Natural killer cell treated with Interleukin-12 subunit alpha and Interleukin-12 subunit beta and Interleukin-15 and Interleukin-18, amount 100 ng/mL, for 72 hours (primary cell): ENCODE measurements around the gene MBNL2. TPM values are rescaled to one million over a fixed set of nuclear protein-coding genes. Genes with fewer than 3 reads are reported as not detected.

Source experiments
- ATAC-seq, 2 donors: fragments of 150-1000 bp; cut with Tn5 transposase in 1 of 2; sonication (Bioruptor Pico), chemical (Tn5 transposase) in 1 of 2; 2 replicates each; pipeline ENCODE4 v1.10.0; 2021
- DNase-seq: peaks from one replicate; pipeline ENCODE4 v3.0.0; 2022; ENCODE audit warnings: low spot score
- H3K27ac Mint-ChIP-seq, 2 donors: 1 replicate in 1 of 2; 2 replicates in 1 of 2; pipeline ENCODE4 v1.8.0; 2022; ENCODE audit warnings: mixed read lengths in 2 of 2, mild to moderate bottlenecking in 1 of 2, moderate library complexity in 1 of 2
- H3K27me3 Mint-ChIP-seq, 2 donors: 1 replicate in 1 of 2; 2 replicates in 1 of 2; pipeline ENCODE4 v1.8.0; 2022; ENCODE audit warnings: mixed read lengths in 2 of 2
- H3K36me3 Mint-ChIP-seq: one replicate; pipeline ENCODE4 v1.8.0; 2022; ENCODE audit warnings: mixed read lengths
- H3K4me1 Mint-ChIP-seq, 2 donors: 1 replicate in 1 of 2; 2 replicates in 1 of 2; pipeline ENCODE4 v1.8.0; 2022; ENCODE audit warnings: low read depth in 2 of 2, mixed read lengths in 2 of 2, mild to moderate bottlenecking in 1 of 2
- H3K4me3 Mint-ChIP-seq: one replicate; pipeline ENCODE4 v1.8.0; 2022; ENCODE audit warnings: mixed read lengths
- H3K9me3 Mint-ChIP-seq: 2 replicates; pipeline ENCODE4 v1.8.0; 2022; ENCODE audit warnings: mixed read lengths
- total RNA-seq, 2 donors: library from RNA; stranded (reverse); gene quantifications; one replicate each; pipeline ENCODE4 v1.2.3, GENCODE V29; 2022

Gene MBNL2
- total RNA-seq, result 10 to 100 TPM; 13.0 to 15.6 TPM

GRCh38 chr13:97221989-97222700 is at the start of gene MBNL2:
Gene MBNL2 (plus strand): TSS chr13:97222333. CDS start chr13:97276236, 53,903 bp downstream.
- no peaks in the 10 kb centered on the region for H3K36me3 Mint-ChIP-seq
- DNase-seq (peak; percentile 88), ATAC-seq (peak; percentile 98 to 99)
- H3K9me3 Mint-ChIP-seq, result no peaks in the 10 kb centered on the region
- H3K27ac Mint-ChIP-seq, result peak within 1 kb of the TSS; percentile 92 to 96
- peak within 1 kb of the TSS; percentile 91 for H3K4me3 Mint-ChIP-seq
- peaks cover 39 to 45% of the 10 kb centered on the region in 2 donors for H3K4me1 Mint-ChIP-seq
- H3K27me3 Mint-ChIP-seq, result no peaks in the 10 kb centered on the region

- Mint-ChIP-seq H3K27me3 (peaks cover 21 to 51% of the 10 kb centered on the region in 2 donors), H3K4me3 (no peak overlapping the region), H3K36me3 (no peaks in the 10 kb centered on the region), H3K4me1 (no peaks in the 10 kb centered on the region), H3K27ac (no peak overlapping the region), H3K9me3 (peaks cover 3% of the 10 kb centered on the region)
- DNase-seq (no peak), ATAC-seq (no peak)
These were observed 47.5 kb upstream of the MBNL2 start for GRCh38 chr13:97174638-97175037.

- H3K4me1 Mint-ChIP-seq, result no peaks in the 10 kb centered on the region
- H3K27ac Mint-ChIP-seq, result no peak overlapping the region
- no peaks in the 10 kb centered on the region for H3K36me3 Mint-ChIP-seq
- peaks cover 3% of the 10 kb centered on the region for H3K9me3 Mint-ChIP-seq
- peaks cover 24 to 51% of the 10 kb centered on the region in 2 donors for H3K27me3 Mint-ChIP-seq
- no peak for DNase-seq
- no peak overlapping the region for H3K4me3 Mint-ChIP-seq
- ATAC-seq, result no peak
These were observed 47.1 kb upstream of the MBNL2 start for GRCh38 chr13:97175041-97175440.

DNA sequence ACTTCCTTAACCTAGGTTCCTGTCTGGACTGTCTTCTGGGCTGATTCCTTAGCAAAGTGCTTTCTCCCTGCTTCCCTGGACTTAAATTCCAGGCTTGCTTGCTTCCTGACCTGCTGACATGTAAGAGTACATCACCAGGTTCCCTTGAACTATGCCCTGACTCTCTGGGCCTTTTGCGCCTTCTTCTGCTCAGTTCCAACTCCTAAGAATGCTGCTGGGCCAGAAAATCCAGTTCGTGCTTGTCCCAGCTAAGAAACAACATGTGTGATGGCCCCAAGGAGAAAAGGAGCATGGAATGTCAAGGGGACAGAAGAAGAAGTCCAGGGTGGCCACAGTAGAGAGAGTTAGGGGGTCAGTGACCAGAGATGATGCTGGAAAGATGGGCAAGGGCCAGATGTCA is 42.6 kb upstream of the MBNL2 start:
- DNase-seq (no peak), ATAC-seq (no peak)
- Mint-ChIP-seq H3K9me3 (peaks cover 3% of the 10 kb centered on the region), H3K4me3 (no peak overlapping the region), H3K27ac (no peak overlapping the region), H3K36me3 (no peaks in the 10 kb centered on the region), H3K27me3 (peaks cover 22 to 41% of the 10 kb centered on the region in 2 donors), H3K4me1 (no peaks in the 10 kb centered on the region)

DNA sequence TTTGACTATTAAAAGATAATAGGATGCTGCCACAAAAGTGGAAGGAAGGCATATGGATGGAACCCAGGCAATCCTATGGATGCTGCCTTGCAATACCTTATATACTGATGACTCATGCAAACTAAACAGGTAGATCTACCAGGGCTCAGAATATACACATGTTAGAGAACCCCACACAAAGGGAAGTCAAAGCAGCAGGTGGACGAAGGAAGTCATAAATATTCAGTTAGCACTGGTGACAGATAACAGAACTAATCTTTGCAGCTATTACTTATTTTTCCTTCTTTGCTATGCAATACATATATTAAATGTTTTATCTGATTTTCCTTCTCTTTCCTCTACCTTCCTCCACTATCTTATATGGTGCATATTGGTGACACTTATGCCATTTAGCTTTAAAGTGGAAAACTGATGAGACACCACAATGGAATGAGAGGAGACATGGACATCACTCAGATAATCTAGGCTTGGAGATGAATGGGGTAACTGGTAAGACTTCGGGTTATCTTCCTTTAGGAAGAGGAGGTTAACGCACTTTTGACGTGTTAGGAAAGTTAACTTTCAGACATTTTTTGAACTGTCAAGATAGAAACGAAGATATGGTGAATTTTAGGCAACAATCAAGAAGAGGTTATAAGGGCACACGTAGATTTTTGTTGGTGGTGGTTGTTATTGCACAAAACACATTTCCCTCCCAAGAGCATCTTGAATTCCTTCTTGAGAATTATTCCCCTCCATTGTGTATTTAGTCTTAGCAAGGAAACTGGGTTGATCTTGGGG is 39.8 kb upstream of the MBNL2 start:
- Mint-ChIP-seq H3K27me3 (peaks cover 27 to 32% of the 10 kb centered on the region in 2 donors), H3K27ac (no peak overlapping the region)

DNA sequence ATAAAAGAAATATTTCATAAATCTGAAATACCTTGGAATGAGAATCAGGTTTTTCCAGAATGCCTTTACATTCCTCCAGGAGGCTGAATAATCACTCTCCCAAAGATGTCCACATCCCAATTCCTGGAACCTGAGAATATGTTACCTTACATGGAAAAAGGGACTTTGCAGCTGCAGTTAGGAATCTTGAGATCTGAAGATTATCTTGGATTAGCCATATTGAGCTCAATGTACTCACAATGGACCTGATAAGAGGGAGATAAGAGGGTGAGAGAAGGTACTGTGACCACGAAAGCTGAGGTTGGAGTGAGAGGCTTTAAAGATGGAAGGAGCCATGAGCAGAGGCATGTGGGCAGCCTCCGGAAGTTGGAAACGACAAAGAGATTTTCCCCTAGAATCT is 36.8 kb upstream of the MBNL2 start:
- Mint-ChIP-seq H3K4me1 (peaks cover 7 to 8% of the 10 kb centered on the region in 2 donors), H3K36me3 (no peaks in the 10 kb centered on the region), H3K27me3 (peaks cover 36 to 38% of the 10 kb centered on the region in 2 donors), H3K4me3 (no peak overlapping the region), H3K27ac (no peak overlapping the region), H3K9me3 (no peaks in the 10 kb centered on the region)
- ATAC-seq (no peak), DNase-seq (no peak)

More for the DNA sequence above, 39.8 kb upstream of the MBNL2 start:
- Mint-ChIP-seq H3K9me3 (no peaks in the 10 kb centered on the region), H3K4me3 (no peak overlapping the region), H3K36me3 (no peaks in the 10 kb centered on the region), H3K4me1 (no peaks in the 10 kb centered on the region)
- DNase-seq (no peak), ATAC-seq (no peak)

DNA sequence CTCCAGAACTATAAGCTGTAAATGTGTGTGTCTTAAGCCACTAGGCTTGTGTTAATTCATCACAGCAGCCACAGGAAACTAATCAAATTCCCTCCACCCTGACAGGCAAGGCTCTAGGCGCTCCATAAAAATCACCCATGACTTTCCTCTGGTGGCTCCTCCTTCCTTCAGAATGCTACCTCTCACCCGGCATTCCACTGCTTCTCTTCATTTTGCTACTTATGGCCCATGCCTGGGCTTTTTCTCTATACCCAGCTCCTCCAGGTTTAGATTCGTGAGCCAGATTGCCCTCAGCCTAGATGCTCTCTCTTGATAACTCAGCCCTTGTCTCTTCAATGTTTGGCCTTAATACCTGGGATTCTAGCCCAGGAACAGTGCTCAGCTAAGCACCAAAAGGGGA is 36.4 kb upstream of the MBNL2 start:
- Mint-ChIP-seq H3K4me3 (no peak overlapping the region), H3K27ac (no peak overlapping the region), H3K36me3 (no peaks in the 10 kb centered on the region), H3K27me3 (peaks cover 36 to 38% of the 10 kb centered on the region in 2 donors), H3K4me1 (peaks cover 7 to 8% of the 10 kb centered on the region in 2 donors), H3K9me3 (no peaks in the 10 kb centered on the region)
- ATAC-seq (no peak), DNase-seq (no peak)

DNA sequence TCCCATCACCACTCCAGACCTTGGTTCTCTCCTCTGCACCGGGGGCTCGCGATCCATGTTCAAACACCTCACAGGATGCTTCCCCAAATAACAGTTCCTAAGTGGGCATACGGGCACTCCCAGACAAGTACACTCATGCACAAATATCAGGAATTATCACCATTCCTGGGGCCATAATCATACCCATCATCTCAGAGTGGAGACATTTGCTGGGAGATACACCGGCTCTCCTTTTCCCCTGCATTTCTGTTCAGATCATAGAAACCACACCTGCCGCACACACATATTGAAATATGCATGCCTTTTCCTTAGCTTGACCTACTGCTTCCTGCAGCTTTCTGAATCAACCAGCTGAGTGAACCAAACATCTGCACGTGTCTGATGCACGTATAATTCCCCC is 33.9 kb upstream of the MBNL2 start:
- Mint-ChIP-seq H3K27me3 (peaks cover 22 to 30% of the 10 kb centered on the region in 2 donors), H3K9me3 (no peaks in the 10 kb centered on the region), H3K36me3 (no peaks in the 10 kb centered on the region), H3K4me1 (peaks cover 7 to 8% of the 10 kb centered on the region in 2 donors), H3K4me3 (no peak overlapping the region), H3K27ac (no peak overlapping the region)
- DNase-seq, result no peak
- no peak for ATAC-seq

- H3K9me3 Mint-ChIP-seq, result no peaks in the 10 kb centered on the region
- ATAC-seq (no peak), DNase-seq (no peak)
- no peak overlapping the region for H3K27ac Mint-ChIP-seq
- no peaks in the 10 kb centered on the region for H3K36me3 Mint-ChIP-seq
- H3K27me3 Mint-ChIP-seq, result peaks cover 14 to 27% of the 10 kb centered on the region in 2 donors
- peaks cover 7 to 8% of the 10 kb centered on the region in 2 donors for H3K4me1 Mint-ChIP-seq
- H3K4me3 Mint-ChIP-seq, result no peak overlapping the region
These were observed 32.2 kb upstream of the MBNL2 start for GRCh38 chr13:97189928-97190327.

GRCh38 chr13:97191142-97191541 is 31.0 kb upstream of the MBNL2 start:
- Mint-ChIP-seq H3K36me3 (no peaks in the 10 kb centered on the region), H3K27ac (no peak overlapping the region), H3K4me1 (peaks cover 7 to 8% of the 10 kb centered on the region in 2 donors), H3K4me3 (no peak overlapping the region), H3K9me3 (no peaks in the 10 kb centered on the region), H3K27me3 (peaks cover 14 to 24% of the 10 kb centered on the region in 2 donors)
- no peak for DNase-seq
- no peak for ATAC-seq

DNA sequence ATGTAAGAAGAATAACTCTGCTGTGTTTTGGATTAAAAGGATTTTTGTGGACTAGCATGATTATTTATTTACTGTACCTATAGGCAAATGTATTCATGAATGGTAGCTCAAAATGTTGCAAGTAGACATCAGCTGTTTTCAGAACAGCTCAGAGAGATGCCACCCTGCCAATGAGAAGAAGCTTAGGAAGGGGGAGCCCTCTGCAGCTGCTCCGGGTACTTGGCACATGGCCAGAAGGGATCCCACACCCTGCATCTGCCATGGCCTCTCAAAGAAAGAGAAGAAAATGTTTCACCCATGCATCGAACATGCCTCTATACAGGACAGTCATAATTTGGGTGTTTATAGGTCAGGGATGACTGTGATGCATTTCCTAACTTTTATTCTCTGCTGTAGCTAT is 30.5 kb upstream of the MBNL2 start:
- H3K36me3 Mint-ChIP-seq, result no peaks in the 10 kb centered on the region
- DNase-seq (no peak), ATAC-seq (no peak)
- no peak overlapping the region for H3K4me3 Mint-ChIP-seq
- H3K4me1 Mint-ChIP-seq, result peaks cover 7 to 8% of the 10 kb centered on the region in 2 donors
- H3K27ac Mint-ChIP-seq, result no peak overlapping the region
- H3K27me3 Mint-ChIP-seq, result peaks cover 14 to 22% of the 10 kb centered on the region in 2 donors
- no peaks in the 10 kb centered on the region for H3K9me3 Mint-ChIP-seq

GRCh38 chr13:97192166-97192565 is 30.0 kb upstream of the MBNL2 start:
- H3K27ac Mint-ChIP-seq, result no peak overlapping the region
- DNase-seq, result no peak
- no peak for ATAC-seq
- H3K4me3 Mint-ChIP-seq, result no peak overlapping the region
- peaks cover 7 to 8% of the 10 kb centered on the region in 2 donors for H3K4me1 Mint-ChIP-seq
- H3K9me3 Mint-ChIP-seq, result no peaks in the 10 kb centered on the region
- peaks cover 14 to 22% of the 10 kb centered on the region in 2 donors for H3K27me3 Mint-ChIP-seq
- no peaks in the 10 kb centered on the region for H3K36me3 Mint-ChIP-seq

GRCh38 chr13:97193577-97193976 is 28.6 kb upstream of the MBNL2 start:
- H3K27ac Mint-ChIP-seq, result no peak overlapping the region
- ATAC-seq, result no peak
- peaks cover 3% of the 10 kb centered on the region in 2 donors for H3K4me1 Mint-ChIP-seq
- peaks cover 13 to 22% of the 10 kb centered on the region in 2 donors for H3K27me3 Mint-ChIP-seq
- H3K4me3 Mint-ChIP-seq, result no peak overlapping the region
- no peaks in the 10 kb centered on the region for H3K36me3 Mint-ChIP-seq
- no peaks in the 10 kb centered on the region for H3K9me3 Mint-ChIP-seq
- DNase-seq, result no peak

GRCh38 chr13:97194479-97194878 is 27.7 kb upstream of the MBNL2 start:
- no peak overlapping the region for H3K27ac Mint-ChIP-seq
- no peak overlapping the region for H3K4me3 Mint-ChIP-seq
- H3K4me1 Mint-ChIP-seq, result no peaks in the 10 kb centered on the region

More at GRCh38 chr13:97194479-97194878, 27.7 kb upstream of the MBNL2 start:
- Mint-ChIP-seq H3K36me3 (peaks cover 6% of the 10 kb centered on the region), H3K9me3 (peaks cover 4% of the 10 kb centered on the region), H3K27me3 (peaks cover 13 to 22% of the 10 kb centered on the region in 2 donors)
- no peak for ATAC-seq
- no peak for DNase-seq
